ENCODE measurements around the gene ISM1. TPM values are rescaled to one million over a fixed set of nuclear protein-coding genes. Genes with fewer than 3 reads are reported as not detected.

ISM1 gene
- polyA plus RNA-seq, 3 donors: not detected

- TF ChIP-seq, protein P1, sequence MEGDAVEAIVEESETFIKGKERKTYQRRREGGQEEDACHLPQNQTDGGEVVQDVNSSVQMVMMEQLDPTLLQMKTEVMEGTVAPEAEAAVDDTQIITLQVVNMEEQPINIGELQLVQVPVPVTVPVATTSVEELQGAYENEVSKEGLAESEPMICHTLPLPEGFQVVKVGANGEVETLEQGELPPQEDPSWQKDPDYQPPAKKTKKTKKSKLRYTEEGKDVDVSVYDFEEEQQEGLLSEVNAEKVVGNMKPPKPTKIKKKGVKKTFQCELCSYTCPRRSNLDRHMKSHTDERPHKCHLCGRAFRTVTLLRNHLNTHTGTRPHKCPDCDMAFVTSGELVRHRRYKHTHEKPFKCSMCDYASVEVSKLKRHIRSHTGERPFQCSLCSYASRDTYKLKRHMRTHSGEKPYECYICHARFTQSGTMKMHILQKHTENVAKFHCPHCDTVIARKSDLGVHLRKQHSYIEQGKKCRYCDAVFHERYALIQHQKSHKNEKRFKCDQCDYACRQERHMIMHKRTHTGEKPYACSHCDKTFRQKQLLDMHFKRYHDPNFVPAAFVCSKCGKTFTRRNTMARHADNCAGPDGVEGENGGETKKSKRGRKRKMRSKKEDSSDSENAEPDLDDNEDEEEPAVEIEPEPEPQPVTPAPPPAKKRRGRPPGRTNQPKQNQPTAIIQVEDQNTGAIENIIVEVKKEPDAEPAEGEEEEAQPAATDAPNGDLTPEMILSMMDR (IDR thresholded peaks at IDR 0.05): no peak
- Histone ChIP-seq H3K27ac (ENCODE audit: low read depth in 1 of 2, low read length in 2 of 2) (no peak overlapping the region), H3K36me3 (replicated peaks in 1 of 2; ENCODE audit: control insufficient read depth in 1 of 2, insufficient read depth in 2 of 2, low read length in 2 of 2) (no peaks in the 10 kb centered on the region), H4K20me1 (ENCODE audit: insufficient read depth, low read length) (no peaks in the 10 kb centered on the region), H2AFZ (ENCODE audit: insufficient read depth, low read depth, low read length, poor library complexity, severe bottlenecking) (no peak overlapping the region), H3K4me2 (replicated peaks; ENCODE audit: extremely low read depth, low read length, poor library complexity, severe bottlenecking) (no peak overlapping the region), H3K4me3 (replicated peaks in 1 of 3; ENCODE audit: low read depth in 2 of 3, low read length in 3 of 3) (no peak overlapping the region), H3K27me3 (ENCODE audit: control insufficient read depth in 2 of 2, insufficient read depth in 2 of 2, low read length in 2 of 2) (no peaks in the 10 kb centered on the region), H3K9ac (ENCODE audit: insufficient read depth, low read length, poor library complexity, severe bottlenecking) (no peak overlapping the region), H3K4me1 (ENCODE audit: control insufficient read depth in 1 of 2, insufficient read depth in 2 of 2, low read length in 2 of 2) (no peaks in the 10 kb centered on the region), H3K9me3 (replicated peaks in 1 of 2; ENCODE audit: control insufficient read depth in 1 of 2, insufficient read depth in 1 of 2, low read length in 2 of 2) (no peaks in the 10 kb centered on the region), H3K79me2 (ENCODE audit: insufficient read depth, low read length) (no peaks in the 10 kb centered on the region)
- H3K27me3 Mint-ChIP-seq (ENCODE audit: low read depth in 3 of 3): peaks cover 0 to 3% (median 3%) of the 10 kb centered on the region in 3 donors
- no peak for DNase-seq
- no peaks in the 10 kb centered on the region for H3K36me3 Mint-ChIP-seq
- peaks cover 0 to 3% (median 0%) of the 10 kb centered on the region in 7 donors for H3K9me3 Mint-ChIP-seq
- no peak overlapping the region for H3K27ac Mint-ChIP-seq
- no peaks in the 10 kb centered on the region for H3K4me1 Mint-ChIP-seq
- intact Hi-C loops (cut with micrococcal nuclease): no loop called here
- no peak overlapping the region for H3K4me3 Mint-ChIP-seq
- WGBS (ENCODE audit: insufficient coverage): 100% methylated on average over 2 of the region's 3 CpGs
These were observed 35.5 kb downstream of the ISM1 start for GRCh38 chr20:13256606-13257005.

GRCh38 chr20:13259921-13260320, 38.8 kb downstream of the ISM1 start:
- intact Hi-C loops (cut with micrococcal nuclease): no loop called here
- no peaks in the 10 kb centered on the region for H3K36me3 Mint-ChIP-seq
- H3K27ac Mint-ChIP-seq: no peak overlapping the region

More at GRCh38 chr20:13259921-13260320, 38.8 kb downstream of the ISM1 start:
- H3K36me3 ChIP-seq (replicated peaks in 1 of 2; ENCODE audit: control insufficient read depth in 1 of 2, insufficient read depth in 2 of 2, low read length in 2 of 2): no peaks in the 10 kb centered on the region
- no peak overlapping the region for H3K9ac ChIP-seq (ENCODE audit: insufficient read depth, low read length, poor library complexity, severe bottlenecking)
- no peak overlapping the region for H3K4me3 ChIP-seq (replicated peaks in 1 of 3; ENCODE audit: low read depth in 2 of 3, low read length in 3 of 3)
- no peak overlapping the region for H3K27ac ChIP-seq (ENCODE audit: low read depth in 1 of 2, low read length in 2 of 2)
- no peaks in the 10 kb centered on the region for H3K27me3 ChIP-seq (ENCODE audit: control insufficient read depth in 2 of 2, insufficient read depth in 2 of 2, low read length in 2 of 2)
- no peaks in the 10 kb centered on the region for H3K79me2 ChIP-seq (ENCODE audit: insufficient read depth, low read length)
- H4K20me1 ChIP-seq (ENCODE audit: insufficient read depth, low read length): no peaks in the 10 kb centered on the region
- 83% methylated on average over 1 of the region's 3 CpGs for WGBS (ENCODE audit: insufficient coverage)
- H3K9me3 ChIP-seq (replicated peaks in 1 of 2; ENCODE audit: control insufficient read depth in 1 of 2, insufficient read depth in 1 of 2, low read length in 2 of 2): no peaks in the 10 kb centered on the region
- H3K4me3 Mint-ChIP-seq: no peak overlapping the region
- DNase-seq: no peak
- no peak overlapping the region for H3K4me2 ChIP-seq (replicated peaks; ENCODE audit: extremely low read depth, low read length, poor library complexity, severe bottlenecking)
- no peak overlapping the region for H2AFZ ChIP-seq (ENCODE audit: insufficient read depth, low read depth, low read length, poor library complexity, severe bottlenecking)
- H3K9me3 Mint-ChIP-seq: no peaks in the 10 kb centered on the region
- TF ChIP-seq, protein P1 (IDR thresholded peaks at IDR 0.05): no peak
- H3K4me1 ChIP-seq (ENCODE audit: control insufficient read depth in 1 of 2, insufficient read depth in 2 of 2, low read length in 2 of 2): no peaks in the 10 kb centered on the region
- H3K27me3 Mint-ChIP-seq (ENCODE audit: low read depth in 3 of 3): peaks cover 0 to 1% (median 0%) of the 10 kb centered on the region in 3 donors
- H3K4me1 Mint-ChIP-seq: no peaks in the 10 kb centered on the region
